Measurements from ENCODE around the gene FAM53B. TPM values are rescaled to one million over a fixed set of nuclear protein-coding genes. Genes with fewer than 3 reads are reported as not detected.

The FAM53B gene
- total RNA-seq, 2 donors from 2014 or later: 43.3 to 45.2 TPM

DNA sequence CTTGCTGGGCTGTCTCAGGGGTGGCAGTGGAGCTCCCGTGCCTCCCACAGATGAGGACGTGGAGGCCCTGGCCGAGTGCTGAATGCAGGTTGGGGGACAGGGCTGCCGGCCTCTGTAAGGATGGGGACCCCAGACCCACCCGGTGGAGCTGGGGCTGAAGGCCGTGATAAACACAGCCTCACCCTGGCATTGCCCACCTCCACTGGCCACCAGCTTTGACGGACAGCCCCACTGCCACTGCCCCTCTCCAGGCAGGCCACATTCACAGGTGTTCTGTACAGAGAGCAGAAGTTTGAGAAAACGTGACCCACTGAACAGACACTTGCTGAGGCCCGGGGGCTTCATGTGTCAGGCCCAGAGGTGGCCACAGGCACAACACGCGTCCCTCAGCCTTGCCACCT, 156.4 kb downstream of the FAM53B start:
- no peak overlapping the region for H3K4me3 ChIP-seq
- H3K36me3 ChIP-seq: no peaks in the 10 kb centered on the region
- H3K9ac ChIP-seq (ENCODE audit: low read depth in 2 of 2, low read length in 2 of 2): no peak overlapping the region
- TF ChIP-seq CTCF (IDR thresholded peaks at IDR 0.05): no peak
- no peak overlapping the region for H3K27ac ChIP-seq
- peaks cover 9% of the 10 kb centered on the region for H3K4me1 ChIP-seq
- H3K27me3 ChIP-seq: no peaks in the 10 kb centered on the region
- intact Hi-C loops (cut with DNase I): no loop called here
- DNase-seq: no peak
- no peaks in the 10 kb centered on the region for H3K9me3 ChIP-seq

- intact Hi-C loops (cut with DNase I): no loop called here
- TF ChIP-seq CTCF (IDR thresholded peaks at IDR 0.05): no peak
- DNase-seq: no peak
- Histone ChIP-seq H3K4me3 (no peak overlapping the region), H3K27ac (no peak overlapping the region), H3K27me3 (no peaks in the 10 kb centered on the region), H3K9ac (ENCODE audit: low read depth in 2 of 2, low read length in 2 of 2) (no peak overlapping the region), H3K9me3 (no peaks in the 10 kb centered on the region), H3K4me1 (peaks cover 9% of the 10 kb centered on the region), H3K36me3 (no peaks in the 10 kb centered on the region)
Observed at GRCh38 chr10:124586142-124586541, 158.0 kb downstream of the FAM53B start.

GRCh38 chr10:124579011-124579399, 165.2 kb downstream of the FAM53B start:
- no peak overlapping the region for H3K9ac ChIP-seq (ENCODE audit: low read depth in 2 of 2, low read length in 2 of 2)
- no peaks in the 10 kb centered on the region for H3K4me1 ChIP-seq
- H3K27ac ChIP-seq: no peak overlapping the region
- no peak for TF ChIP-seq CTCF (IDR thresholded peaks at IDR 0.05)
- intact Hi-C loops (cut with DNase I): no loop called here
- H3K27me3 ChIP-seq: no peaks in the 10 kb centered on the region
- no peaks in the 10 kb centered on the region for H3K36me3 ChIP-seq
- no peaks in the 10 kb centered on the region for H3K9me3 ChIP-seq
- H3K4me3 ChIP-seq: no peak overlapping the region
- no peak for DNase-seq

- H3K4me3 ChIP-seq: no peak overlapping the region
- no peak for DNase-seq
- no peak overlapping the region for H3K27ac ChIP-seq
- H3K4me1 ChIP-seq: no peaks in the 10 kb centered on the region
- no peaks in the 10 kb centered on the region for H3K36me3 ChIP-seq
- H3K9ac ChIP-seq (ENCODE audit: low read depth in 2 of 2, low read length in 2 of 2): no peak overlapping the region
- no peak for TF ChIP-seq CTCF (IDR thresholded peaks at IDR 0.05)
- H3K27me3 ChIP-seq: no peaks in the 10 kb centered on the region
- intact Hi-C loops (cut with DNase I): no loop called here
- no peaks in the 10 kb centered on the region for H3K9me3 ChIP-seq
Observed at GRCh38 chr10:124578231-124579010, 165.8 kb downstream of the FAM53B start.

GRCh38 chr10:124577651-124578050, 166.5 kb downstream of the FAM53B start:
- Histone ChIP-seq H3K9ac (ENCODE audit: low read depth in 2 of 2, low read length in 2 of 2) (no peak overlapping the region), H3K27me3 (no peaks in the 10 kb centered on the region), H3K27ac (no peak overlapping the region), H3K4me3 (no peak overlapping the region), H3K36me3 (no peaks in the 10 kb centered on the region), H3K4me1 (no peaks in the 10 kb centered on the region), H3K9me3 (no peaks in the 10 kb centered on the region)
- intact Hi-C loops (cut with DNase I): no loop called here
- no peak for DNase-seq
- no peak for TF ChIP-seq CTCF (IDR thresholded peaks at IDR 0.05)

All from colonic mucosa (tissue), 4 donors.